ENCODE data around the gene KCNJ8.
"Not testable (repeated sequence)": the region's sequence is repeated elsewhere in the genome, so short reads cannot be mapped to it uniquely, and the experiment has no call there.

The KCNJ8 gene

GRCh38 chr12:21815306-21816062 is 41.0 kb upstream of the KCNJ8 start:
- Histone ChIP-seq H3K36me3 (ENCODE audit: control insufficient read depth, insufficient read depth, low read length) (no peaks in the 10 kb centered on the region), H3K4me3 (replicated peaks; ENCODE audit: low read depth, low read length) (no peak overlapping the region), H3K27me3 (replicated peaks; ENCODE audit: control insufficient read depth, insufficient read depth, low read length) (no peaks in the 10 kb centered on the region)
- DNase-seq (ENCODE audit: extremely low read depth, insufficient read length): no peak
- no peak for TF ChIP-seq CTCF (IDR thresholded peaks at IDR 0.05; ENCODE audit: insufficient read depth, low read length, poor library complexity, severe bottlenecking)

GRCh38 chr12:21814814-21815213 is 40.3 kb upstream of the KCNJ8 start:
- H3K36me3 ChIP-seq (ENCODE audit: control insufficient read depth, insufficient read depth, low read length): no peaks in the 10 kb centered on the region
- TF ChIP-seq CTCF (IDR thresholded peaks at IDR 0.05; ENCODE audit: insufficient read depth, low read length, poor library complexity, severe bottlenecking): no peak
- H3K4me3 ChIP-seq (replicated peaks; ENCODE audit: low read depth, low read length): no peak overlapping the region
- H3K27me3 ChIP-seq (replicated peaks; ENCODE audit: control insufficient read depth, insufficient read depth, low read length): no peaks in the 10 kb centered on the region
- no peak for DNase-seq (ENCODE audit: extremely low read depth, insufficient read length)

- H3K4me3 ChIP-seq (replicated peaks; ENCODE audit: low read depth, low read length): no peak overlapping the region
- TF ChIP-seq CTCF (IDR thresholded peaks at IDR 0.05; ENCODE audit: insufficient read depth, low read length, poor library complexity, severe bottlenecking): no peak
- DNase-seq (ENCODE audit: extremely low read depth, insufficient read length): no peak
- no peaks in the 10 kb centered on the region for H3K36me3 ChIP-seq (ENCODE audit: control insufficient read depth, insufficient read depth, low read length)
- H3K27me3 ChIP-seq (replicated peaks; ENCODE audit: control insufficient read depth, insufficient read depth, low read length): no peaks in the 10 kb centered on the region
Measured at GRCh38 chr12:21814327-21814726, 39.8 kb upstream of the KCNJ8 start.

GRCh38 chr12:21813751-21814150 is 39.2 kb upstream of the KCNJ8 start:
- no peak for DNase-seq (ENCODE audit: extremely low read depth, insufficient read length)
- H3K4me3 ChIP-seq (replicated peaks; ENCODE audit: low read depth, low read length): no peak overlapping the region
- no peaks in the 10 kb centered on the region for H3K27me3 ChIP-seq (replicated peaks; ENCODE audit: control insufficient read depth, insufficient read depth, low read length)

GRCh38 chr12:21813125-21813524 is 38.6 kb upstream of the KCNJ8 start:
- no peak for DNase-seq (ENCODE audit: extremely low read depth, insufficient read length)
- Histone ChIP-seq H3K4me3 (replicated peaks; ENCODE audit: low read depth, low read length) (no peak overlapping the region), H3K27me3 (replicated peaks; ENCODE audit: control insufficient read depth, insufficient read depth, low read length) (no peaks in the 10 kb centered on the region), H3K36me3 (ENCODE audit: control insufficient read depth, insufficient read depth, low read length) (no peaks in the 10 kb centered on the region)
- no peak for TF ChIP-seq CTCF (IDR thresholded peaks at IDR 0.05; ENCODE audit: insufficient read depth, low read length, poor library complexity, severe bottlenecking)

More at GRCh38 chr12:21813751-21814150, 39.2 kb upstream of the KCNJ8 start:
- no peak for TF ChIP-seq CTCF (IDR thresholded peaks at IDR 0.05; ENCODE audit: insufficient read depth, low read length, poor library complexity, severe bottlenecking)
- H3K36me3 ChIP-seq (ENCODE audit: control insufficient read depth, insufficient read depth, low read length): no peaks in the 10 kb centered on the region

- not testable (repeated sequence) for H3K36me3 ChIP-seq (ENCODE audit: control insufficient read depth, insufficient read depth, low read length); H3K27me3 ChIP-seq (replicated peaks; ENCODE audit: control insufficient read depth, insufficient read depth, low read length); H3K4me3 ChIP-seq (replicated peaks; ENCODE audit: low read depth, low read length); DNase-seq (ENCODE audit: extremely low read depth, insufficient read length)
Measured at GRCh38 chr12:21812340-21812739, 37.8 kb upstream of the KCNJ8 start.
